Measurements from ENCODE around the gene BOK. TPM values are rescaled to one million over a fixed set of nuclear protein-coding genes. Genes with fewer than 3 reads are reported as not detected.

BOK gene
- total RNA-seq, 6 experiments from 2014 or later: 50.1 to 119 (median 90.5) TPM

DNA sequence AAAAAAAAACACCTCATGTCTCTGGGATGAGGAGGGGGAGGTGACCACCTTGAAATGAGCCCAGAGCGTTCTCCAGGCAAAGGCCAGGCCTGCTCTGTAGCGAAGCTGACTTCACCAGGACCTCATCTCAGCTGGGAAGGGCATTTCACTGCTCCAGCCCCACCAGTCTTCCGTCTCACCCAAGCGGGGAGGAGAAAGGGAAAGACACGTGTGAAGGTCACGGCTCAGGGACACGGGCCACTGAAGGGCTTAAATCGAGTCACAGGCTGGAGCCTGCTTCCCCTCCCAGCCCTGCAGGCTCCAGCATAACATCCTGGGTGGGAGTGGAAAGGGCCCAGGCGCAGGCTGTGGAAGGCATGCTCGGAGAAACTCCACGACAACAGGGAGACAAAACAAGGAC lies 60.3 kb downstream of the BOK start:
- Histone ChIP-seq H3K36me3 (peaks cover 0 to 5% (median 0%) of the 10 kb centered on the region in 4 donors), H3K27me3 (no peaks in the 10 kb centered on the region), H3K9me3 (no peaks in the 10 kb centered on the region), H3K4me1 (peaks cover 0 to 9% (median 0%) of the 10 kb centered on the region in 4 donors), H3K27ac (no peak overlapping the region), H3K4me3 (no peak overlapping the region)
- no peak for TF ChIP-seq POLR2A (IDR thresholded peaks at IDR 0.05)
- TF ChIP-seq, protein P1, sequence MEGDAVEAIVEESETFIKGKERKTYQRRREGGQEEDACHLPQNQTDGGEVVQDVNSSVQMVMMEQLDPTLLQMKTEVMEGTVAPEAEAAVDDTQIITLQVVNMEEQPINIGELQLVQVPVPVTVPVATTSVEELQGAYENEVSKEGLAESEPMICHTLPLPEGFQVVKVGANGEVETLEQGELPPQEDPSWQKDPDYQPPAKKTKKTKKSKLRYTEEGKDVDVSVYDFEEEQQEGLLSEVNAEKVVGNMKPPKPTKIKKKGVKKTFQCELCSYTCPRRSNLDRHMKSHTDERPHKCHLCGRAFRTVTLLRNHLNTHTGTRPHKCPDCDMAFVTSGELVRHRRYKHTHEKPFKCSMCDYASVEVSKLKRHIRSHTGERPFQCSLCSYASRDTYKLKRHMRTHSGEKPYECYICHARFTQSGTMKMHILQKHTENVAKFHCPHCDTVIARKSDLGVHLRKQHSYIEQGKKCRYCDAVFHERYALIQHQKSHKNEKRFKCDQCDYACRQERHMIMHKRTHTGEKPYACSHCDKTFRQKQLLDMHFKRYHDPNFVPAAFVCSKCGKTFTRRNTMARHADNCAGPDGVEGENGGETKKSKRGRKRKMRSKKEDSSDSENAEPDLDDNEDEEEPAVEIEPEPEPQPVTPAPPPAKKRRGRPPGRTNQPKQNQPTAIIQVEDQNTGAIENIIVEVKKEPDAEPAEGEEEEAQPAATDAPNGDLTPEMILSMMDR (IDR thresholded peaks at IDR 0.05): no peak
- intact Hi-C loops (cut with DNase I): no loop called here
- DNase-seq (no peak), ATAC-seq (no peak)
- 90% methylated on average over 2 of the region's 11 CpGs for WGBS (ENCODE audit: insufficient coverage, low coverage, low lambda C conversion rate, missing lambda C conversion rate)

DNA sequence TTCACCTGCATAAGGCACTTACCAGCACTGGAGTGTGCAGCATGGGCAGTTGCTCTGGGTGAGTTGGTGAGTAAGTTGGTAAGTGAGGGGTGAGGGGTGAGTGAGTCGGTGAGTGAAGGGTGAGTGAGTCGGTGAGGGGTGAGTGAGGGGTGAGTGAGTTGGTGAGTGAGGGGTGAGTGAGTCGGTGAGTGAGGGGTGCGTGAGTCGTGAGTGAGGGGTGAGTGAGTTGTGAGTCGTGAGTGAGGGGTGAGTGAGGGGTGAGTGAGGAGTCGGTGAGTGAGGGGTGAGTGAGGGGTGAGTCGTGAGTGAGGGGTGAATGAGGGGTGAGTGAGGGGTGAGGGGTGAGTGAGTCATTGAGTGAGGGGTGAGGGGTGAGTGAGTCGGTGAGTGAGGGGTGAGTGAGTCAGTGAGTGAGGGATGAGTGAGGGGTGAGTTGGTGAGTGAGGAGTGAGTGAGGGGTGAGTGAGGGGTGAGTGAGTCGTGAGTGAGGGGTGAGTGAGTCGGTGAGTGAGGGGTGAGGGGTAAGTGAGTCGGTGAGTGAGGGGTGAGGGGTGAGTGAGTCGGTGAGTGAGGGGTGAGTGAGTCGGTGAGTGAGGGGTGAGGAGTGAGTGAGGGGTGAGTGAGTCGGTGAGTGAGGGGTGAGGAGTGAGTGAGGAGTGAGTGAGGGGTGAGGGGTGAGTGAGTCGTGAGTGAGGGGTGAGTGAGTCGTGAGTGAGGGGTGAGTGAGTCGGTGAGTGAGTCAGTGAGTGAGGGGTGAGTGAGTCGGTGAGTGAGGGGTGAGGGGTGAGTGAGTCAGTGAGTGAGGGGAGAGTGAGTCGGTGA lies 61.3 kb downstream of the BOK start:
- Histone ChIP-seq H3K36me3 (peaks cover 0 to 5% (median 0%) of the 10 kb centered on the region in 4 donors), H3K27me3 (no peaks in the 10 kb centered on the region), H3K4me3 (no peak overlapping the region), H3K27ac (no peak overlapping the region), H3K9me3 (no peaks in the 10 kb centered on the region), H3K4me1 (peaks cover 0 to 9% (median 0%) of the 10 kb centered on the region in 4 donors)
- no peak for DNase-seq
- ATAC-seq: no peak
- intact Hi-C loops (cut with DNase I): no loop called here
- WGBS (ENCODE audit: insufficient coverage, low coverage, low lambda C conversion rate, missing lambda C conversion rate): 93% methylated on average over 13 of the region's 20 CpGs
- TF ChIP-seq POLR2A (IDR thresholded peaks at IDR 0.05): no peak
- TF ChIP-seq, protein P1 (IDR thresholded peaks at IDR 0.05): no peak

DNA sequence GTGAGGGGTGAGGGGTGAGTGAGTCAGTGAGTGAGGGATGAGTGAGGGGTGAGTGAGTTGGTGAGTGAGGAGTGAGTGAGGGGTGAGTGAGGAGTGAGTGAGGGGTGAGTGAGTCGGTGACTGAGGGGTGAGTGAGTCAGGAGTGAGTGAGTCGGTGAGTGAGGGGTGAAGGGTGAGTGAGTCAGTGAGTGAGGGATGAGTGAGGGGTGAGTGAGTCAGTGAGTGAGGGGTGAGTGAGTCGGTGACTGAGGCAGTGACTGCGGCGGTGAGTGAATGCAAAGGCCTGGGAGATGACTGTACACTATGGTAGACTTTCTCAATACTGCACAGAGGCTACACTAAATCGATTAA lies 61.8 kb downstream of the BOK start:
- H3K27ac ChIP-seq: no peak overlapping the region
- no peak for ATAC-seq
- no peaks in the 10 kb centered on the region for H3K27me3 ChIP-seq
- intact Hi-C loops (cut with DNase I): no loop called here
- peaks cover 0 to 9% (median 0%) of the 10 kb centered on the region in 4 donors for H3K4me1 ChIP-seq
- no peaks in the 10 kb centered on the region for H3K9me3 ChIP-seq
- DNase-seq: no peak
- no peak overlapping the region for H3K4me3 ChIP-seq
- H3K36me3 ChIP-seq: peaks cover 0 to 5% (median 0%) of the 10 kb centered on the region in 4 donors
- WGBS (ENCODE audit: insufficient coverage, low coverage, low lambda C conversion rate, missing lambda C conversion rate): 100% methylated on average over 5 of the region's 6 CpGs
- TF ChIP-seq POLR2A (IDR thresholded peaks at IDR 0.05): no peak
- TF ChIP-seq, protein P1 (IDR thresholded peaks at IDR 0.05): no peak

Small RNA genes lying within 50 kb of the gene (small RNA-seq; reads per million reads assigned to genes)
- 0 reads per million in 2 experiments for gene RNA5SP122

Other genes with a start within 250 kb of the BOK start
- 100 to 1,000 TPM; 341 to 557 (median 479) TPM for gene HDLBP, start 243.1 kb upstream of the BOK start, total RNA-seq
- 10 to 100 TPM; 66.6 to 97.9 (median 86.2) TPM for gene SEPTIN2, start 242.8 kb upstream of the BOK start, total RNA-seq
- gene FARP2, start 202.5 kb upstream of the BOK start, total RNA-seq: 10 to 100 TPM; 13.3 to 41.3 (median 28.7) TPM
- gene STK25, start 50.2 kb upstream of the BOK start, total RNA-seq: 10 to 100 TPM; 51.0 to 99.1 (median 63.5) TPM
- 10 to 100 TPM; 22.1 to 39.2 (median 25.0) TPM for gene THAP4, start 78.4 kb downstream of the BOK start, total RNA-seq
- 10 to 100 TPM; 20.6 to 49.8 (median 39.3) TPM for gene ATG4B, start 78.9 kb downstream of the BOK start, total RNA-seq
- gene DTYMK, start 128.1 kb downstream of the BOK start, total RNA-seq: 10 to 100 TPM in 5 of 6 experiments, 1 to 10 TPM in 1; 9.9 to 21.5 (median 10.4) TPM
- 10 to 100 TPM in 5 of 6 experiments, 1 to 10 TPM in 1; 8.2 to 20.3 (median 13.0) TPM for gene ING5, start 143.3 kb downstream of the BOK start, total RNA-seq
- 10 to 100 TPM; 18.9 to 38.6 (median 25.9) TPM for gene D2HGDH, start 175.9 kb downstream of the BOK start, total RNA-seq
- under 1 TPM in 3 of 6 experiments, not detected in 3; 0.53 to 0.83 (median 0.70) TPM for gene GAL3ST2, start 218.1 kb downstream of the BOK start, total RNA-seq